NCI-H460 (cell line): Measurements from ENCODE around the gene PCNX2. TPM values are rescaled to one million over a fixed set of nuclear protein-coding genes. Genes with fewer than 3 reads are reported as not detected.

ENCODE experiments used
- DNase-seq: peaks from one replicate; pipeline ENCODE4 v3.0.0-alpha.2; 2016; ENCODE audit warnings: low read depth; ENCODE audit errors: extremely low read depth
- total RNA-seq: library from RNA; depleted of rRNA; stranded (reverse); fragments of >200 nt; shearing (Covaris generic); gene quantifications from 2 replicates; pipeline ENCODE4 v1.2.3, GENCODE V29; 2014

Gene PCNX2
- total RNA-seq, 1 experiment from 2014 or later = 22.8 TPM

DNA sequence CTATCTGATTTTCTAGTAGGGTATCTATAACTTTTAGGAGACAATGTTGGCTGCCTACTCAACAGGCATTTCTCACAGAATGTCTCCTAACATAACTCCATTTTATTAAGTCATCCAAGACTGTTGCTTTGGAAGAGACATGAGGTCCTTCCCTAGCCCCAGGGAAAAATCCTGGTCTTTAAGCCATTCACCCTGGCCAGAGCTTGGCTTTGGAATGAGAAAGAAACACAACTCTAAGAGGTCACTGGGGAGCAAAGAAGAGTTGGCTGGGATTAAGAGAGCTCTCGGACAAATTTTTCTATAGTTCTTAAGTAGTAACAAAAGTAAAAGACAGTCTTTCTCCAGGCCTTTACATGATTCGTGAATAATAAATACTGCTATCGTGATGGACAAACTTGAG, 57.9 kb downstream of the PCNX2 start:
- DNase-seq = no peak

DNA sequence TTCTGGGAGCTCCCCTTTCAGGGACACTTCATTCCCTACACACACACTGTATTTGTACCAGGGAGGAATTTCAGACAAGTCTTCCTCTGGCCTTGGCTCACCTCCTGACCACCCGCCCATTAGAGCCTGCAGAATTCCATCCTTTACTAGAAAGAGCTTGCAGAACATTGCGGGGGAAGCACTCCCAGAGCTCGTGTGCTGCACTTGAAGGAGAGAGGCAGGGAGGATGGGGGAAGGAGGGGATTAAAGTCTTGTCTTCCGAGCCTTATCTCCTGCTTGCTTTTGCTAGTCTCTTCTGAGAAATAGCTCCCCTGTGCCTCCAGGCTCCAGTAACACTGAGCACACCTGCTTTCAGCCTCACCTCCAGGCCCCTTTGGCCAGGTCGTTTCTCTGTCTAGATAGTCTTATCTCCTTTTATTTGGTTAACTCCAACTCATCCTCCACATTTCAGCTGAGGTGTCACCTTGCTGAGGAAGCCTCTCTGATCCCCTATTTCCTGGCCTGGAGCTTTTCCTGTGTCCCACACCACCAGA, 62.0 kb downstream of the PCNX2 start:
- no peak for DNase-seq

DNA sequence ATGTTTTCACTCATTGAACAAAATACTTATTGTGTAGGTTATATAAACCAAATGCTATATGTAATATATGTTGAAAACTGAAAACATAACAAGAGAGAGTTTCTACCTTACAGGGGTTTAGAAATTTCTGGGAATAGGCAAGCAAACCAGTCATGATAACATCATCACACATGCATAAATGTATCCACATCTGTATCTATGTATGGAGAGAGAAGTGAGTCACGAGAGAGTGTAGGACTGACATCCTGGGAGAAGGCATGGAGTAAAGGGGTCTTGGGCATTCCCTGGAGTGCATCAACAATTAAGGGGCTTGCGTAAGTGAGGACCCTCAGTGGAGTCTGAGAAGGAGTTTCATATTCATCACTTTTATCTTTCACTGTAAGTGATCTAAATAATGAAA, 65.5 kb downstream of the PCNX2 start:
- no peak for DNase-seq

DNA sequence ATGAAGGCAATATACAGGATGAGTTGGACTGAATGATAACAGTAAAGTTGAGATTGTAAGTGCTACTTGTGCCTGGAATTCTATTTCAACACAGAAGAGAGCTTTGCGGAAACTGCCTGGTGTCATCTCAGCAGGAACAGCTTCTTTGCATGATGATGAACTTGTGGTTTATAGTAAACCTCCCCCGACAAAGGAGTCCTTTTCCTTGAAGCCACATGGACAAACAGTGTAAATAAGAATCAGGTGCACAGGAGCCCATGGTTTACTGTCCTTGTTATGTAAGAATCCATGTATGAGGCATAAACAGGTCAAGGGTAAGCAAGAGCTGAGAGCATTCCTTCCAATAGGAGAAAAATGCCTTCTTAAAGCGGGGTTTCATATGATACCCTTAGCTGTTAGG, 66.2 kb downstream of the PCNX2 start:
- no peak for DNase-seq

DNA sequence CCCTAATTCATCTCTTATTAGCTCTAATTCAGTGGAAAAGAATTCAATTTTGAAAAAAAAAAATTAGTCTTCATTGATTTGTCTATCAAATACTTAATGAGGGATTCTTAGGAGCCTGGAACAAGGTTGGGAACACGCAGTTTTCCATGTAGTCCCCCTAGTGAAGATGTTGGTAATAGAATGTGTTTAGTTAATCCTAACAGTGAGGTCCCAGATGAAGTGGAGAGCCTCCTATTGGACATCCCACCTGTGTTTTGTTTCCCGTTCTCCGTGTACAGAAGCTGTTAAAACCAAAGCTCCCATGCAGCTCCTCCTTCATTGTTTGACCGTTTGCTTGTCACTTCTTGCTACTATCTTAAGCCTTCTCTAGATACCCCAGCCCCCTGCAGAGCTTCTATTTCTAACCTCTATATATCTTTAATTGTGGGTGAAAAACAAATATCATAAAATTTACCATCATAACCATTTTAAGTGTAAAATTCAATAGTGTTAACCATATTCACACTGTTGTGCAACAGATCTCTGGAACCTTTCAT, 67.5 kb downstream of the PCNX2 start:
- no peak for DNase-seq

DNA sequence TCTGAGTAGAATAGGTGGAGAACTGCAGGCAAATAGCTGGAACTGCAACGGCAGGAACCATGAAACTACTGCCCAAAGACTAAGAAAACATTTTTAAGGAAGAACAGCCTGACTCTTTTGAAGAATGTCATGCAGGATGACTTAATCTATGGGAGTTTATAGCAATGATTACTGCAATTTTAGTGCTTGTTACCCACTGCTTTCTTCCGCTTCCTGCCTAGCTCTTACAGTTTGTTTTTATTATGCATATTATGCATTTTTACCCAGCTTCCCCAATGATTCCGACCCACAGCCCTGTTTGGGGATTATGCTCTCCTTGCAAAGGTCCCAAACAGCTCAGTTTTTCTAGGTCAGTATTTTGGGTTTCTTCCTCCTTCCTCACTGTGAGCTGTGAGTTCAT, 71.2 kb downstream of the PCNX2 start:
- DNase-seq = no peak

DNA sequence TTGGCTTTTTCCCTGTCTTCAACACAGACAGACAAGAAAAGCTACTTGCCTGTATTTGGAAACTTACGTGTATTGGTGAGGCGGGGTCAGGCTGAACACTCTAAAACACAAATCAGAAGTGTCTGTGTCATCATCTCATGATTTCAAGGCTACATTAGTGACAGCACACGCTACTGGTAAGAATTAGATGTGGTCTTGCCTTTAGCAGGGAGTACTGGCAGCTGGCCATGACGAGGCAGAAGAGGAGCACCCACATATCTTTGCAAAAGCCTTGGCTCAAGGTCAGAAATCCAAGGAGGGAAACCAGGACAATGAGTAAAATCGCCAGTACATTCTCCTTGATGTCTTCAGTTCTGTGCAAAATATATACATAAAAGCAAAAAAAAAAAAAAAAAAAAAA, 77.7 kb downstream of the PCNX2 start:
- DNase-seq = no peak

DNA sequence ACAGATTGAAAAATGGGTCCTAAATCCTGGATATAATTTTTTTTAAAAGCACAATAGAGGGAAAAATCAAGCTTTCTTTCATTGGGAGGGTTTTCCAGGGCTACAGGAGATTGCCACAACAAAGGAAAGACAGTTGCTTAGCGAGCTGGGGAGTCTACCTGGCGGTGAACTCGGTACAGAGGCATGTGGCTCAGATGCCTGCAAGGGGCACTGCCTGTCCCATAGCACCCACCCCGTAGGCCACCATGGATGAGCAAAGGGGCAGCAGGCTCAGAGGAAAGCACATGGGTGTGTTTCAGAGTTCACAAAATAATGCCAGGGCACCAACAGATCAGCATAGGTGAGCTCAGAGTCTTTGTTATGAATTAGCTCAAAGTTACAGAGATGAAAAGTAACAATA, 79.5 kb downstream of the PCNX2 start:
- DNase-seq = no peak

DNA sequence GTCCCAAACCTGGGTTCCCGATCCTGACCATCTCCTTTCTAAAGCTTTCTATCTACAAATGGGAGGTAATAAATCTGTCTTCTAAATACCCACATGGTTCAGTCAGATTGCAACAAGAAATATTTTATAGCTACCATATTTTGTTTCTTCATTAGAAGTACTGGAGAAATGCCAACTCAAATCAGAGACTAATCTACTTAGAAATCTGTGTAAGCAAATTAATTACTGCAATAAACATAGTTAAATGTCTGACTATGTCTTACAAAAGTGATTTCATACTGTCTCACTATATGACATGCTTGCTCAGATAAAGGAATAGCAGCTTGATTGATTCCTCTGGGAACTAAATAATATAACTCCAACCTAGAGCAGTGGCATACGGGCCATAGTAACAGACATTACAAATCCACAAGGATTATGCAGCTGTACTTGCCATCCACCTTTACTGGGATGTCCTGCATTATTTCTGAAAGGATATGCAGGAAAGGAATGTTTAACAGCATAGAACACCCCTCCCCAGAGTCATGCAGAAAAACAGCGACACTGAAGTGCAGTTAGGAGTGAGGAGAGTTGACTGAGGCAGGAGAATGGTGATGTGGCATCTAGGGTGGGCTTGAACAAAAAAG, 80.3 kb downstream of the PCNX2 start:
- DNase-seq = no peak

DNA sequence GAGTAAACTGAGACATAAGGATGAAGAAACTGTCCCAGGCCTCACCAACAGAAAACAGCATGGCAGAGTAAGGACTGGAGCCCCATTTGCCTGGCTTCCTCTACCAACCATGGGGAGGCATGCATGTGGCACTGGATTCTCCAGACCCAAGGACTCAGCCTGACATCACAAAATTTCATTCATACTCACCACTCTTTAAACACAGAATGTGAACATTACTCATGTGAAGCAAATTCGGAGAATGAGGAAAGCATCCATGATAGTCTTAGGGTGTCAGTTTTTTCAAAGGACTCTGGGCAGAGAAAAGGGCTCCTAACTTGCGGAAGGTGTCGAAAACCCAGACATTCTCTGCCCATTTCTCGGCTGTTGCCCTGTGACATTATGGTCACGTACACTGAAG, 83.9 kb downstream of the PCNX2 start:
- no peak for DNase-seq

DNA sequence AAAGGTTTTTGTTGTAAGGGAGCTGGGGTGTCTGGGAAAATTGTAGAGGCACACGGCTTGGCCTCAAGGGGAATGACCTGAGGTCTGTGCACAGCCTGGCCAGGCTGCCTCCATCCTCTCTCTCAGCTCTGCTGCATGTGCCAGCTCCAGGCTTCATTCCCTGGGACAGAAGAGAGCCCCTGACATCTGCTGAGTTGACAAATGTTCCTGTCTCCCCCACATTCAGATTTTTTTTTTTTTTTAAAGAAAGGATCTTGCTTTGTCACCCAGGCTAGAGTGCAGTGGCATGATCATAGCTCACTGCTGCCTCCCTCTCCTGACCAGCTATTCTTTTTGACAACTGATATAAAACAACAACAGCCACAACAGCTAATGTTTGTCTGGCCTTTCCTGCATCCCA, 84.4 kb downstream of the PCNX2 start:
- no peak for DNase-seq

DNA sequence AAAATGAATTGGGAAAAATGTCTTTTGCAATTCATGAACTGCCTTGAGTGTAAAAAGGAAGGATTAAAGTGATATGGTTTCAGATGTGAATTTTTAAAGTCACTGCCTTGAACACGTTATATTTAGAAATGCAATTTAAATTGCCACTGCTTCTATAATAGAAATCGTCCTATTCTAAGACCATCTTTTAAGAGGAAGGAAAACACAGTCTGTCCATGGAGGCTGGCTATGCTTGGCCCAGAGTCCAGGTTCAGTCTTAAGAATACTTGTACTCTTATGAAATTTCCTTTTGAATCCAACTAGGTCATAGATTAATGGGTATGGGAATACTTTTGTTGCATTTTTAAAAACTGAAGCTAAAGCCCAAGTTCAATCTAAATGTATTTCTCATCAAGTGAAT, 86.0 kb downstream of the PCNX2 start:
- DNase-seq = no peak

DNA sequence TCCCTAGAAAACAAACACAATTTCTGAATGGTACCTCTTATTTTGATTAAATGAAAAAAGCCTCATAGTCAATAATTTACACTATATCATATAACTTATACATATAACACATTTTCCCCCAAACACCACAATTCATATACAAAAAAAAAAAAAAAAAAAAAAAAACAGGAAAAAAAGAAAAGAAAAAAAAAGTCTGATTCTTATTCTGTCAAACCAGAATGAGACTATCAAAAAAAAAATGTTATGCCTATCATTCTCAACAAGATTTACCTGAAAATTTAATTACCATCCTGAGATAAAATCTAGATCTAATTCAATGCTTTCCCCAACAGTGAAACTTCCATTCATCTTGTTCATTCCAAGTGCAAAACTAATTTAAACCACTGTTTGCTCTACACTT, 86.8 kb downstream of the PCNX2 start:
- no peak for DNase-seq

DNA sequence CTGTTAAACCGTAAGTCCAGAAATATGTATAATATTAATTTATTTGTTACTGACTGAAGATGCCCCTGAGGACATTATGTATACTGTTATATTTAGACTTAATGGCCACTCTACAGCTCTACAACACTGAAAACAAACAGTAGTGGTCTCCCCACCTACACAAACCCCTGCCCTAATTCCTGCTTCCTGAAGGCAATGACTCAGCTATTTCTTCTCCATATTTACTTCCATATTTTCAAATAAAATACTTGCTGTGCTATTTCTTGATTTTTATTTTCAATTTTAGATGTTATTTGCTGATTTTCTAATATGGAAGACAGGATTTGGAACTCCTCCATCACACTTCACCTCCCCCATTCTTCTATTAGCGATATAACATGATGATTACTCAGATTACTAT, 97.6 kb downstream of the PCNX2 start:
- no peak for DNase-seq

DNA sequence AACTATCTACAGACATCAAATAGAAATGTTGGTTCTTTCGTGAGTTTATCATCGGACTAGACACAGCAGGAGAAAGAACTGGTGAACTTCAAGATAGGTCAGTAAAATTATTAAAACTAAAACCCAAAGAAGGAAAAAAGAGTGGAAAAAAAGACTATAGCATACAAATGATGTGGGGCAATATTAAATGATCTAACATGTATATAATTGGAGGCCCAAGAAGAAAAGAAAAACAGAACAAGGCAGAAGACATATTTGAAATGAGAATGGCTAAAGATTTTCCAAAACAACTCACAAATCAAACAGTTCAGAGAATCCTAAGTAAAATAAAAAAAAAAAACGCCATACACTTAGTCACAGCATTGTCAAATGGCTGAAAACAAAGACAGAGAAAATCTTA, 101.8 kb downstream of the PCNX2 start:
- DNase-seq = no peak

DNA sequence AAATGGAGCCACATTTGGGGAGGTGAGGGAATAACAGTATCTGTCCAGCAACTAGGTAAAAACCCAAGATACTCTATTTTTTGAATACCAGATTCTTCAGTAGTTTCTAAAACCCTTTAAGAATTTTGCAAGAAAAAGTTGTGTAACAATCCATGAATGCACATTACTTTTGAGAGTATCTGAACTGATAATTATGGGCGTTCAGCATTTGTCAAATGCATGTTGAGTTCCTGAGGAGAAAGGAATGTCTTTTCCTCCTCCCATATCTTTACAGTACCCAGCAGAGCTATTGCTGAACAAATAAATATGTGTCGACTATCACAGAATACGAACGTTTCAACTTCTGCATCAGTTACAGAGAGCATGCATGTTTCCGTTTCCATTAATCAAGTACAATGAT, 104.5 kb downstream of the PCNX2 start:
- DNase-seq = no peak

DNA sequence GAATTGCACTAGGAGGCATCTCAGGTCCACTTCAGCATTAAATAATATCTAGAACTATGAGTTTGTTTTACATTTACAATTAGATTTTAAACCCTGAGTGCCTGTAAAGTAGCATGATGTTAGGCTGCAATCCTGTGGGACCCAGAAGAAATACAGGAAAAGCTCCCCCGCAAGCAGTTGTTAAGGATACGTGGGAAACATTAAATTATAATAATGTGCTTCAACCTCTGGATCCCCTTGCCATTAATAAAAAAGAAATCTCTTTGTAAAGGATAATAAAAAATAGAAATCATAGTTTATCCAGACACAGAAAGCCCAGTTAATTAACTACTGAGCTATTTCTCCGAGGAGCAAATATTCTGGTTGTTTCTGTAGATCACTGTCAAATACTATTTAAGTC, 106.0 kb downstream of the PCNX2 start:
- no peak for DNase-seq

DNA sequence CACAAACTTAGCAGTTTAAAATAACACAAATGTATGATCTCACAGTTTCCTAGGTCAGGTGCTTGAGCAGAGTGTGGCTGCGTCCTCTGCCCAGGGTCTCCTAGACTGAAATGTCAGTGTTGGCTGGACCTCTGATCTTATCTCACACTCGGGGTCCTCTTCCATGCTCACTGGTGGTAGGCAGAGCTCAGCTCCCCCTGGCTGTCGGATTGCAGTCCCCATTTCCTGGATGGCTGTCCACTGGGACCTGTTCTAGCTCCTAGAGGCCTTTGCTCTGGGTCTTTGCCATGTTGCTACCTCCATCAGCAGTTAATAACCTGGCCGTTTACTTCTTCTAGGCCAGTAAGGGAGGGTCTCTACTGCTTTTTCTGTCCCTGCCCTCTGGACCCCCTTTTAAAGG, 107.5 kb downstream of the PCNX2 start:
- no peak for DNase-seq

DNA sequence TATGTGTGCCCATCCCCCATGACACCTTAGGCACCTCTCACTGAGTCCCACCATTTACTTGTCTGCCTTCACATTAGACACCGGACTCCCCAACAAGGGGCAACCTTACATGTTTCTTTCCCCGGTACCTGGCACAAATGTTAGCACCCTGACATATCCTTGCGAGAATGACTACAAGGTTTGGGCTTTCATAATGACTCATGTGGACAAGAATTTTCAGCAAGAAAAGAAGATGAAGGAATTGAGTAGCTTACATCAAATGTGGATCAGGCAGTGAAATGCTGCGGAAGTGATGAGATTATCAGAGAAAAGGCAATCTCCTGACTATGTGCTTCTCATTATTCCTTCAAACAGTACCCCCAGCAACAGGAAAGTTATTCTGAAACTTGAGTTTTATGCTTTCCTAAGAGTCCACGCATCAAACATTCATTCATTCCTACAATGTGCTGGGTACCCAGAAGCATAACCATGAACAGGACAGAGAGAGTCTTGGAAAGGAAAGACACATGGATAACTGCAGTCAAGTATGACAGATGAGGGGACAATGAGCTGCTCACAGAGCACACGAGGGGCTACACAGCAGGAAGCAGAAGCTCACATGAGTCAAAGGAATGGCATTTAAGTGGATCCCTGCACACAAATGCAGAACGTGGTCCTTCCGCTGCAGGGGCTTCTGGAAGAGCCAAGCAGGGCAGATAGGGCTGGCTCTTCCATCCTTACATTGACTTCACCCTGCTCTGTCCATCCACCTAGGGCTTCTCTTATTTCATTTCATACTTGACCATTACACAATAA, 112.1 kb downstream of the PCNX2 start:
- no peak for DNase-seq

DNA sequence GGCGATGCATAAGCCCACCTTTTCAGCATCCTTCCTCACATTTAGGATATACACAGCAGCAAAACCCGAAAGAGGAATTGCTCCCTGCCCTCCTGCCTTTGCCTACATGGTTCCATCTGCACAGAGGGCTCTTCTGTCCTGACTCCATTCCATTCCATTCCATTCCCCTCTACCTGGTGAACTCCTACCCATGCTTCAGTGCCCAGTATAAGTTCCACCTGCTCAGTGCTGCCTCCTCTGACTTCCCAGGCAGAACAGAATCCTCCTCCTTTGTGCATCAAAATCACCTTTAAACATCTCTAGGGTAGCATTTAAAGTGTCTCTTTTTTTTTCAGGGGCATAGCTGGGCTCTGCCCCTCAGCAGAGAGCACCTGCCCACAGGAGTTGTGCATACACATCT, 112.9 kb downstream of the PCNX2 start:
- no peak for DNase-seq

DNA sequence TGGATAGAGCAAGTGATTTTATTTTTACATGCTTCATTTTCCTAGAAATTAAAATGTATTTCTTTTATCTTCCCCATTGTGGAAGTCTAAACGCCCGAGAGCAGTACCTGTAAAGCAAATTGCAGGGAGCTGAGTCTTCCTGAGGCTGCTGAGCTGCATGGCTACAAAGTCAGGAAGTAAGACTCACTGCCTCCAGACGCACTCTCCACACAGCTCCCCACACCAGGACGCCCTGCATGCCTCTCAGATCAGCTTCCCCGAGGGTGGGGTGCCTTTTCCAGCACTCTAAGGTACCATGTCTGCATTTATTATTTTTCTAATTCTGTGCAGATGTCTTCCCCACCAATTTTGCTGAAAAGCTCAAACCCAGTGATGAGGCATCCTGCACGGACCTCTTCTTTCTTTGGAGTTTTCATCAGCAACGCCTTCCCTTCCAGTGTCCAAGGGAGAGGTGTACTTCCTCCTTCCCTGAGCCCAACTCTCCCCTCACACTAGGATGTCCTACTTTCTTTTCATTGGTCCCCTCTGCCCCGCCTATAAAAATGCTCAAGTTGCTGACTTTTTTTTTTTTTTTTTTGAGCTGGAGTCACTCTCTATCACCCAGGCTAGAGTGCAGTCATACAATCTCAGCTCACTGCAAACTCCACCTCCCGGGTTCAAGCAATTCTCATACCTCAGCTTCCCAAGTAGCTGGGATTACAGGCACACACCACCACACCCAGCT, 114.7 kb downstream of the PCNX2 start:
- no peak for DNase-seq
